ENCODE data around the gene NFKB2. TPM values are rescaled to one million over a fixed set of nuclear protein-coding genes. Genes with fewer than 3 reads are reported as not detected.

The NFKB2 gene
- total and polyA plus RNA-seq, 2 donors (not counting 1 experiment from before 2014, with no cell fraction given) = 255 to 398 TPM

DNA sequence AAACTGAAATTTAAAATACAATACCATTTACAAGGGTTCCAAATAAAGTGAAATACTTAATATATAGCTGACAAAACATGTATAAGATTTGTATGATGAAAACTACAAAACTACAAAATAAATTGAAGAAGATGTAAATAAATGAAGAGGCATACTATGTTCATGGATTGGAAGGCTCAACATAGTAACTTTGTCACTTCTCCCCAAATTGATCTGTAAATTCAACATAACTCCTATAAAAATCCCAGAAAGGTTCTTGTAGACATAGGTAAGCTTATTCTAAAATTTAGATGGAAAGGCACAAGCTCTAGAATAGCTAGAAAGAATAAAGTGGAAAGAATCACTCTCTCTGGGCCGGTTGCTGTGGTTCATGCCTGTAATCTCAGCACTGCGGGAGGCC is 24.2 kb upstream of the NFKB2 start:
- Histone ChIP-seq H3K4me3 (ENCODE audit: control extremely low read depth in 1 of 5, extremely low read depth in 1 of 5, insufficient read depth in 1 of 5, low read depth in 2 of 5, low read length in 4 of 5) (no peak overlapping the region), H3K27ac (ENCODE audit: low read length in 2 of 2) (no peak overlapping the region), H3K27me3 (replicated peaks in 1 of 4; ENCODE audit: control extremely low read depth in 1 of 4, control insufficient read depth in 3 of 4, insufficient read depth in 4 of 4, low read length in 3 of 4) (no peaks in the 10 kb centered on the region), H3K79me2 (ENCODE audit: control insufficient read depth, insufficient read depth, low read length) (no peaks in the 10 kb centered on the region), H3K36me3 (replicated peaks in 1 of 2; ENCODE audit: control extremely low read depth in 1 of 2, control insufficient read depth in 1 of 2, extremely low read depth in 1 of 2, insufficient read depth in 2 of 2, low read length in 1 of 2) (peaks cover 12 to 79% of the 10 kb centered on the region in 2 experiments), H3K9ac (ENCODE audit: low read length) (no peak overlapping the region), H3K4me2 (replicated peaks; ENCODE audit: low read depth, low read length, poor library complexity, severe bottlenecking) (no peak overlapping the region), H3K4me1 (ENCODE audit: control insufficient read depth in 2 of 2, insufficient read depth in 2 of 2, low read length in 2 of 2) (no peaks in the 10 kb centered on the region), H2AFZ (ENCODE audit: insufficient read depth, low read depth, low read length, poor library complexity, severe bottlenecking) (no peak overlapping the region), H4K20me1 (ENCODE audit: control insufficient read depth, insufficient read depth, low read length, poor library complexity, severe bottlenecking) (no peaks in the 10 kb centered on the region), H3K9me3 (ENCODE audit: control extremely low read depth in 1 of 3, control insufficient read depth in 2 of 3, insufficient read depth in 1 of 3, low read length in 2 of 3) (no peaks in the 10 kb centered on the region)
- intact Hi-C loops (cut with micrococcal nuclease) = no loop called here
- Mint-ChIP-seq H3K27ac (no peak overlapping the region), H3K27me3 (no peaks in the 10 kb centered on the region), H3K4me1 (no peaks in the 10 kb centered on the region), H3K9me3 (ENCODE audit: insufficient read depth) (no peaks in the 10 kb centered on the region), H3K4me3 (no peak overlapping the region)
- DNase-seq (no peak), ATAC-seq (ENCODE audit: low read depth) (no peak)
- WGBS (ENCODE audit: insufficient coverage) = 100% methylated on average over 1 of the region's 2 CpGs
- ChIA-PET POLR2A (no interaction called here), CTCF (interaction anchor here (0.6 to 2.6 kb wide), 2 partner anchors 20 to 21 kb away, joined by 3 to 8 read pairs; no protein-coding TSS in a partner anchor)
- TF ChIP-seq EZH2 (IDR thresholded peaks at IDR 0.05; ENCODE audit: borderline replicate concordance, insufficient read depth, low read depth, low read length, poor library complexity, severe bottlenecking) = no peak
- TF ChIP-seq, protein P1, sequence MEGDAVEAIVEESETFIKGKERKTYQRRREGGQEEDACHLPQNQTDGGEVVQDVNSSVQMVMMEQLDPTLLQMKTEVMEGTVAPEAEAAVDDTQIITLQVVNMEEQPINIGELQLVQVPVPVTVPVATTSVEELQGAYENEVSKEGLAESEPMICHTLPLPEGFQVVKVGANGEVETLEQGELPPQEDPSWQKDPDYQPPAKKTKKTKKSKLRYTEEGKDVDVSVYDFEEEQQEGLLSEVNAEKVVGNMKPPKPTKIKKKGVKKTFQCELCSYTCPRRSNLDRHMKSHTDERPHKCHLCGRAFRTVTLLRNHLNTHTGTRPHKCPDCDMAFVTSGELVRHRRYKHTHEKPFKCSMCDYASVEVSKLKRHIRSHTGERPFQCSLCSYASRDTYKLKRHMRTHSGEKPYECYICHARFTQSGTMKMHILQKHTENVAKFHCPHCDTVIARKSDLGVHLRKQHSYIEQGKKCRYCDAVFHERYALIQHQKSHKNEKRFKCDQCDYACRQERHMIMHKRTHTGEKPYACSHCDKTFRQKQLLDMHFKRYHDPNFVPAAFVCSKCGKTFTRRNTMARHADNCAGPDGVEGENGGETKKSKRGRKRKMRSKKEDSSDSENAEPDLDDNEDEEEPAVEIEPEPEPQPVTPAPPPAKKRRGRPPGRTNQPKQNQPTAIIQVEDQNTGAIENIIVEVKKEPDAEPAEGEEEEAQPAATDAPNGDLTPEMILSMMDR (IDR thresholded peaks at IDR 0.05) = no peak

DNA sequence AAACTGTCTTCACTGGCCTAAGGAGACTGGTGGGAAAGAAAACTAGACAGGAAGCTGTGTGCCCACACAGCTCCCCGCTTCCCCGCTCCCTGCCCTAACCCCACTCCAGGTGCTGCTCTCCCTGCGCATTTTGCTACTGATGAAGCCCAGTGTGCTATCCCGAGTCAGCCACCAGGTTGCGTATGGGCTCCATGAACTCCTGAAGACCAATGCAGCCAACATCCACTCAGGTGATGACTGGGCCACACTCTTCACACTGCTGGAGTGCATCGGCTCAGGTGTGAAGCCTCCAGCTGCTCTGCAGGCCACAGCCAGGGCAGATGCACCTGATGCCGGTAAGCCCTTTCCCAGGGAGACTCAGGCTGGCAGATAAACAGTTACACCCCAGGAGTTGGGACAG is 20.3 kb upstream of the NFKB2 start:
- Histone ChIP-seq H4K20me1 (ENCODE audit: control insufficient read depth, insufficient read depth, low read length, poor library complexity, severe bottlenecking) (no peaks in the 10 kb centered on the region), H3K27me3 (replicated peaks in 1 of 4; ENCODE audit: control extremely low read depth in 1 of 4, control insufficient read depth in 3 of 4, insufficient read depth in 4 of 4, low read length in 3 of 4) (no peaks in the 10 kb centered on the region), H3K9me3 (ENCODE audit: control extremely low read depth in 1 of 3, control insufficient read depth in 2 of 3, insufficient read depth in 1 of 3, low read length in 2 of 3) (no peaks in the 10 kb centered on the region), H3K36me3 (replicated peaks in 1 of 2; ENCODE audit: control extremely low read depth in 1 of 2, control insufficient read depth in 1 of 2, extremely low read depth in 1 of 2, insufficient read depth in 2 of 2, low read length in 1 of 2) (peaks cover 5 to 64% of the 10 kb centered on the region in 2 experiments), H3K79me2 (ENCODE audit: control insufficient read depth, insufficient read depth, low read length) (no peaks in the 10 kb centered on the region), H3K4me2 (replicated peaks; ENCODE audit: low read depth, low read length, poor library complexity, severe bottlenecking) (no peak overlapping the region), H3K9ac (ENCODE audit: low read length) (no peak overlapping the region), H3K4me1 (ENCODE audit: control insufficient read depth in 2 of 2, insufficient read depth in 2 of 2, low read length in 2 of 2) (no peaks in the 10 kb centered on the region), H2AFZ (ENCODE audit: insufficient read depth, low read depth, low read length, poor library complexity, severe bottlenecking) (no peak overlapping the region), H3K27ac (ENCODE audit: low read length in 2 of 2) (no peak overlapping the region), H3K4me3 (ENCODE audit: control extremely low read depth in 1 of 5, extremely low read depth in 1 of 5, insufficient read depth in 1 of 5, low read depth in 2 of 5, low read length in 4 of 5) (no peak overlapping the region)
- Mint-ChIP-seq H3K27ac (no peak overlapping the region), H3K9me3 (ENCODE audit: insufficient read depth) (no peaks in the 10 kb centered on the region), H3K4me3 (no peak overlapping the region), H3K27me3 (no peaks in the 10 kb centered on the region), H3K4me1 (no peaks in the 10 kb centered on the region)
- peak; percentile 27 for DNase-seq
- intact Hi-C loops (cut with micrococcal nuclease) = no loop called here
- ChIA-PET CTCF (interaction anchor here (0.7 to 1.1 kb wide), 2 partner anchors 12 to 257 kb away, joined by 3 to 4 read pairs; no protein-coding TSS in a partner anchor), POLR2A (no interaction called here)
- ATAC-seq (ENCODE audit: low read depth) = no peak
- 100% methylated on average over 7 of the region's 7 CpGs for WGBS (ENCODE audit: insufficient coverage)
- TF ChIP-seq, protein P1 (IDR thresholded peaks at IDR 0.05) = no peak
- no peak for TF ChIP-seq EZH2 (IDR thresholded peaks at IDR 0.05; ENCODE audit: borderline replicate concordance, insufficient read depth, low read depth, low read length, poor library complexity, severe bottlenecking)
